MM.1S (cell line): ENCODE results near the gene MSI2.

Experiments used
- DNase-seq: peaks from one replicate; pipeline ENCODE4 v3.0.0-alpha.2; 2015
- H2AFZ ChIP-seq: fragments of 300-600 bp; sonication (generic); 2 replicates; pipeline ENCODE4 v1.6.0; 2016; ENCODE audit warnings: antibody characterized with exemption, low read length
- H3F3A ChIP-seq: fragments of 300-600 bp; sonication (generic); 2 replicates; pipeline ENCODE4 v1.6.1; 2016; ENCODE audit warnings: mild to moderate bottlenecking, antibody characterized with exemption, low read length, moderate library complexity, mixed read lengths; ENCODE audit not compliant: insufficient read depth
- H3K27ac ChIP-seq: fragments of 300-600 bp; sonication (generic); 2 replicates; pipeline ENCODE4 v1.5.1; 2016; ENCODE audit warnings: mild to moderate bottlenecking, low read length
- H3K27me3 ChIP-seq: fragments of 300-600 bp; sonication (generic); replicated peaks from 2 replicates; pipeline ENCODE4 v1.6.0; 2016; ENCODE audit warnings: low read length; ENCODE audit not compliant: insufficient read depth
- H3K36me3 ChIP-seq: fragments of 300-600 bp; sonication (generic); replicated peaks from 2 replicates; pipeline ENCODE4 v1.6.1; 2016; ENCODE audit warnings: mild to moderate bottlenecking, low read length, mixed read lengths; ENCODE audit not compliant: insufficient read depth
- H3K4me1 ChIP-seq: fragments of 300-600 bp; sonication (generic); 2 replicates; pipeline ENCODE4 v1.6.1; 2016; ENCODE audit warnings: low read length, mixed read lengths
- H3K4me2 ChIP-seq: fragments of 300-600 bp; sonication (generic); 2 replicates; pipeline ENCODE4 v1.6.0; 2016; ENCODE audit warnings: low read depth, low read length
- H3K4me3 ChIP-seq: fragments of 300-600 bp; sonication (generic); 2 replicates; pipeline ENCODE4 v1.5.1; 2016; ENCODE audit warnings: low read length, mixed read lengths
- H3K79me2 ChIP-seq: fragments of 300-600 bp; sonication (generic); 2 replicates; pipeline ENCODE4 v1.6.1; 2016; ENCODE audit warnings: mixed run types, low read length, mixed read lengths
- H3K9ac ChIP-seq: fragments of 300-600 bp; sonication (generic); 2 replicates; pipeline ENCODE4 v1.6.1; 2016; ENCODE audit warnings: low read length, mixed read lengths
- H3K9me2 ChIP-seq: fragments of 300-600 bp; sonication (generic); replicated peaks from 2 replicates; pipeline ENCODE4 v1.6.1; 2016; ENCODE audit warnings: mild to moderate bottlenecking, low read length, mixed read lengths; ENCODE audit not compliant: insufficient read depth
- H3K9me3 ChIP-seq: fragments of 300-600 bp; sonication (generic); replicated peaks from 2 replicates; pipeline ENCODE4 v1.6.1; 2016; ENCODE audit warnings: mild to moderate bottlenecking, low read length, mixed read lengths; ENCODE audit not compliant: insufficient read depth
- H4K20me1 ChIP-seq: fragments of 300-600 bp; sonication (generic); 2 replicates; pipeline ENCODE4 v1.6.1; 2016; ENCODE audit warnings: mild to moderate bottlenecking, low read length, moderate library complexity, mixed read lengths; ENCODE audit not compliant: insufficient read depth
- EZH2 ChIP-seq: fragments of 300-600 bp; sonication (generic); optimal IDR thresholded peaks from 2 replicates; pipeline ENCODE3; 2017; ENCODE audit warnings: low read depth, mild to moderate bottlenecking, antibody characterized with exemption, low read length, mixed read lengths
- EZH2phosphoT487 ChIP-seq: fragments of 300-600 bp; sonication (generic); IDR thresholded peaks from 2 replicates; pipeline ENCODE4 v1.6.1; 2018; ENCODE audit warnings: antibody characterized with exemption, low read length
- TF ChIP-seq, protein P1 (sequence below): fragments of 300-600 bp; sonication (generic); IDR thresholded peaks from 2 replicates; pipeline ENCODE4 v1.5.1; 2016; ENCODE audit warnings: antibody characterized with exemption, low read length, mixed read lengths

MSI2 gene

DNA sequence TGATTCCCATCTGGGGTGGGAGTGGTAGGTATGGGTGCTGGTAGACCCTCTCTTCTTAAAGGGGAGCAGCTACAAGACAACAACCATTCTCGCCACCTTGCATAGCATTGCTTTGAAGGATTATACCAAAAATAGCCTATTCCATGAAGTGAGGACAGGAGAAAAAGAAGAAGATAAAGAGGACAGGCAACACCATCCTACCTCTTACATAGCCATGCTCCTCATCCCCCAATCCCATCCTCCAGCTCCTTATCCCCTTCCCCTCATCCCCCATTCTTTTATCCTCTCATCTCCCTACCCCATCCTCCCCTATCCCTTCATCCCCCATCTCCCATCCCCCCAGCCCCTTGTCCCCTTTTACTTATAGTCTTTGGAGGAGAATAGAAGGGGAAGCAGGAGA, 459.7 kb downstream of the MSI2 start:
- H3K27me3 ChIP-seq, result no peaks in the 10 kb centered on the region

DNA sequence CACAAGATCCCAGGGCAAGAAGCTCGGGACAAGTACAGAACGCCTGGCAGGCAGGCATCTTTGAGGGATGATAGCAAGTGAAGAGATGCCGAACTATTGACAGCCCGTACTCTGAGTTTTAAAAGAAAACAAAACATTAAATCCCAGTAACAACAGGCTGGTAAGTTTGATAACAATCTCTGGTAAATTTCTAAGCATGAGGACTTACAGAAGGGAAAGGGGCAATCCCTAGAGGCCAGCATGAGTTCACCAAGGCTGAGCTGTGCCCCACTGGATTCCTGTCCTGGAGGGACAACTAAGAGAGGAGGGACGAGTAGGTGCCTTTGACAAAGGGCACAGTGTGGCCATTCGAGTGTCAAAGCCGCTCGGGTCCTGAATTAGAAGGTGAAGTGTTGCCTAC, 462.6 kb downstream of the MSI2 start:
- Histone ChIP-seq H3K27ac (no peak overlapping the region), H3K36me3 (no peaks in the 10 kb centered on the region), H2AFZ (no peak overlapping the region), H3K9me3 (no peaks in the 10 kb centered on the region), H3K27me3 (no peaks in the 10 kb centered on the region), H3K4me2 (no peak overlapping the region), H3F3A (peaks cover 3% of the 10 kb centered on the region; the same call in 1 of the 2 replicates), H3K4me1 (peaks cover 13% of the 10 kb centered on the region), H3K9ac (no peak overlapping the region), H3K4me3 (no peak overlapping the region), H3K79me2 (no peaks in the 10 kb centered on the region), H3K9me2 (no peaks in the 10 kb centered on the region), H4K20me1 (no peaks in the 10 kb centered on the region)
- TF ChIP-seq, protein P1, sequence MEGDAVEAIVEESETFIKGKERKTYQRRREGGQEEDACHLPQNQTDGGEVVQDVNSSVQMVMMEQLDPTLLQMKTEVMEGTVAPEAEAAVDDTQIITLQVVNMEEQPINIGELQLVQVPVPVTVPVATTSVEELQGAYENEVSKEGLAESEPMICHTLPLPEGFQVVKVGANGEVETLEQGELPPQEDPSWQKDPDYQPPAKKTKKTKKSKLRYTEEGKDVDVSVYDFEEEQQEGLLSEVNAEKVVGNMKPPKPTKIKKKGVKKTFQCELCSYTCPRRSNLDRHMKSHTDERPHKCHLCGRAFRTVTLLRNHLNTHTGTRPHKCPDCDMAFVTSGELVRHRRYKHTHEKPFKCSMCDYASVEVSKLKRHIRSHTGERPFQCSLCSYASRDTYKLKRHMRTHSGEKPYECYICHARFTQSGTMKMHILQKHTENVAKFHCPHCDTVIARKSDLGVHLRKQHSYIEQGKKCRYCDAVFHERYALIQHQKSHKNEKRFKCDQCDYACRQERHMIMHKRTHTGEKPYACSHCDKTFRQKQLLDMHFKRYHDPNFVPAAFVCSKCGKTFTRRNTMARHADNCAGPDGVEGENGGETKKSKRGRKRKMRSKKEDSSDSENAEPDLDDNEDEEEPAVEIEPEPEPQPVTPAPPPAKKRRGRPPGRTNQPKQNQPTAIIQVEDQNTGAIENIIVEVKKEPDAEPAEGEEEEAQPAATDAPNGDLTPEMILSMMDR, result no peak
- DNase-seq, result no peak

More for the DNA sequence above, 459.7 kb downstream of the MSI2 start:
- Histone ChIP-seq H2AFZ (no peak overlapping the region), H3K4me2 (no peak overlapping the region), H3K4me1 (no peaks in the 10 kb centered on the region), H3F3A (no peaks in the 10 kb centered on the region), H3K9me3 (no peaks in the 10 kb centered on the region), H3K9me2 (no peaks in the 10 kb centered on the region), H3K36me3 (no peaks in the 10 kb centered on the region), H3K27ac (no peak overlapping the region), H3K79me2 (no peaks in the 10 kb centered on the region), H3K4me3 (no peak overlapping the region), H3K9ac (no peak overlapping the region), H4K20me1 (no peaks in the 10 kb centered on the region)
- no peak for DNase-seq
- TF ChIP-seq, protein P1, result no peak
- TF ChIP-seq EZH2phosphoT487, result no peak
- no peak for TF ChIP-seq EZH2

DNA sequence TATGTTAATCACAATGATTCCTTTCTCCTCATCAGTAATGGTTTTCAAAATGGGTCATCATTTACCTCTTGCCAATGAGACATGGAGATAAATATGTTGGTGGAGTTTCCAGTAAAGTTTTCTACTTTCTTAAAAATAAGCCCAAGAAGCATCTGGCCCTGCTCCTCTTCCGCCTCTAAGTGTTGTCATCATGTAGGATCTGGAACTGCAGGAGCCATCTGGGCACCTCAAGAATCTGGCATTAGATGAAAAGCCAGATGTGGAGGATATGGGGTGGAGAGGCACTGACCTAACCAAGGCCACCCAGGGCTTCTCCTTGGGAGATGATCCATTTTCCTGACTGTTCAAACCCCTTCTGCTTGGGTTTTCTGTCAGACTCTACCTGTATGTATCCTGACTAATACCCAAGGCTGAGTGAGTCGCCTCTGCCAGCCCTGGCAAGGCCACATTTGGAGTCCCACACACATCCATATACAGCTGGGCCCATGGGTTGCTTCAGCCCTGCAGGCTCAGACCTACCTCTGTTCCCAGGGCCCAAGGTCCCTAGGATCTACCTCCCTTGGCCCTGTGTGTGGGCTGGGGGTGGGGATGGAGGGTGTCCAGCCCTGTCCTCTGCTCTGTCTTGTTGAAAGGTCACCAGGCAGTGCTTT, 464.2 kb downstream of the MSI2 start:
- Histone ChIP-seq H3K79me2 (no peaks in the 10 kb centered on the region), H3K9ac (no peak overlapping the region), H4K20me1 (no peaks in the 10 kb centered on the region), H3K4me3 (no peak overlapping the region), H3K27ac (no peak overlapping the region), H3K36me3 (no peaks in the 10 kb centered on the region), H3K27me3 (no peaks in the 10 kb centered on the region), H3F3A (peaks cover 3% of the 10 kb centered on the region; the same call in 1 of the 2 replicates), H3K4me2 (no peak overlapping the region), H3K9me2 (no peaks in the 10 kb centered on the region), H2AFZ (no peak overlapping the region), H3K9me3 (no peaks in the 10 kb centered on the region), H3K4me1 (peaks cover 22% of the 10 kb centered on the region)
- TF ChIP-seq EZH2phosphoT487, result no peak
- no peak for DNase-seq

DNA sequence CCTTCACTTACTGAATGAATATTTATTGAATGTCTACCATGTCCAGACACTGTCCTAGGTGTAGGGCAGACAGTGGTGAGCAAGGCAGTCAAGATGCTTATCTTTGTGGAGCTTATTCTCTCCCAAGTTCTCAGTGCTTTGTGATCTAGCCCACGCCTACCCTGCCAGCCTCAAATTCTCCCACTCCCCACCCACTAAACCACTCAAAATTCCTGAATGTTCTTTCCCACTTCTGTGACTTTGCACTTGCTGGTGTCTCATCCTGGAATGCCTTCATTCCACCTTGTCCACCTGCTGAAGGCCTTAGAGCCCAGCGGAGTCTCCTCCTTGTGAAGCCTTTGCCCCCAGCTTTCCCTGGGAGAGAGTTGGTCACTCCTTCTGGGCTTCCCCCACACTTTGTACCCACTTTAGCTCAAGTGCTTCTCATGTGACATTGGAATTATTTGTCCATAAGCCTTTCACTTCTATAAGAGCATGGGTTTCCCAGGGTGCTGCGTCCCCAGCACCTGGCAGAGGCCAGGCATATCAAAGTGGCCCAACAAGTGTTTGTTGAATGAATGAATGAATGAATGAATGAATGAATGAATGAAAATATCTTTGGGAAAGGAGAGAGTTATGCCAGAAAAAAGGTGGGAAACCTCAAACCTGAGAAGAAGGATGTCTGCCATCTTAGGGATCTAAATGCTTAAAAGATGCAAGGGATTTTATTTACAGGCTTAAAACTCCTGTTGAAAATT, 465.8 kb downstream of the MSI2 start:
- H3K4me2 ChIP-seq, result no peak overlapping the region
- no peaks in the 10 kb centered on the region for H3K9me2 ChIP-seq
- H3K9ac ChIP-seq, result no peak overlapping the region
- TF ChIP-seq EZH2phosphoT487, result no peak
- no peak for TF ChIP-seq EZH2
- TF ChIP-seq, protein P1, result no peak
- no peaks in the 10 kb centered on the region for H3K79me2 ChIP-seq
- DNase-seq, result no peak
- H4K20me1 ChIP-seq, result no peaks in the 10 kb centered on the region
- no peaks in the 10 kb centered on the region for H3K27me3 ChIP-seq
- H3F3A ChIP-seq, result peaks cover 3% of the 10 kb centered on the region; the same call in 1 of the 2 replicates
- H3K4me1 ChIP-seq, result peaks cover 22% of the 10 kb centered on the region
- H2AFZ ChIP-seq, result no peak overlapping the region
- H3K36me3 ChIP-seq, result no peaks in the 10 kb centered on the region
- H3K9me3 ChIP-seq, result no peaks in the 10 kb centered on the region
- no peak overlapping the region for H3K4me3 ChIP-seq
- no peak overlapping the region for H3K27ac ChIP-seq
